DMS79 (cell line): Measurements from ENCODE around the gene ZDHHC14.
"Not testable (repeated sequence)": the region's sequence is repeated elsewhere in the genome, so short reads cannot be mapped to it uniquely, and the experiment has no call there.

Experiments used
- DNase-seq: peaks from one replicate; lab custom pipeline; 2025; lab: John Stamatoyannopoulos, UW

Gene ZDHHC14

DNA sequence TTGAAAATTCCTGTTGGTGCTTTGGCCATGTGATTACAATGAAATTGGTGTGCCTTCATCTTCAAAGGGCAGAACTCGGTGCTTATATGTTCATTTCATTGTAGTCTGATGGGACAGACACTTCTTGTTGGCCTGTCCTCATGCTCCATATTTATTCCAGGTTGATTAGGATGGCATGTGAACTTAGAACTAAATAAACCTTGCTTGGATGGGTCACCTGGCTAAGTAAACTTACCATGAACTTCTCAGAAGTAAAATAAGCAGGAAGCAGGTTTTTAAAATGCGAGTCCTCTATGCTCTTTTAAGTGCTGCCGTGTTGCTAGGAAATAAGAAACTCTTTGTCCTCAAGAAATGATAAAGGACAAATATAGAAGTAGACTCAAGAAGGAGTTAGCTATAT lies 26.7 kb downstream of the ZDHHC14 start:
- no peak for DNase-seq

DNA sequence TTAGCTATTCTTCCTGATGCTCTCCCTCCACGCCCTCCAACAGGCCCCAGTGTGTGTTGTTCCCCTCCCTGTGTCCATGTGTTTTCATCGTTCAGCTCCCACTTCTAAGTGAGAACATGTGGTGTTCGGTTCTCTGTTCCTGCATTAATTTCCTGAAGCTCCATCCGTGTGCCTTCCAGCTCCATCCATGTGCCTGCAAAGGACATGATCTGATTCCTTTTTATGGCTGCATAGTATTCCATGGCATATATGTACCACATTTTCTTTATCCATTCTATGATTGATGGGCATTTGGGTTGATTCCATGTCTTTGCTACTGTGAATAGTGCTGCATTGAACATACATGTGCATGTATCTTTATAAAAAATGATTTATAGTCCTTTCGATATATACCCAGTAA lies 27.4 kb downstream of the ZDHHC14 start:
- not testable (repeated sequence) for DNase-seq

DNA sequence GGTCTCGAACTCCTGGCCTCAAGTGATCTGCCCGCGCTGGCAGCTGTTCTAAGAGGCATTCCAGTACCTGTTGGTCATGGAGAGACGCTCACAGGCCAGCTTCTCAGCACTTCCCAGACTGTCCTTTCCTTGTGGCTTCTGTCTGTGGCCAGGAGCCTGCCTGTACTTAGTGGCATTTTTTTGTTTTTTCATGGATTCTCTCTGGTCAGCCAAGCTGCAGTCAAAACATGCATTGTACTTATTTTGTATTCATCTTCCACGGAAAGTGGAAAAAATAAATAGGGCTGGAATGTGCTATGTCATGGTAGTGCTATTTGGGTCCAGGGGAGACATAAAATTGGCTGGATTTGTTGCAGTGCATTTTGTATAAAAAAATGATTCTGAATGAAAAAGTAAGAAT lies 29.1 kb downstream of the ZDHHC14 start:
- no peak for DNase-seq

DNA sequence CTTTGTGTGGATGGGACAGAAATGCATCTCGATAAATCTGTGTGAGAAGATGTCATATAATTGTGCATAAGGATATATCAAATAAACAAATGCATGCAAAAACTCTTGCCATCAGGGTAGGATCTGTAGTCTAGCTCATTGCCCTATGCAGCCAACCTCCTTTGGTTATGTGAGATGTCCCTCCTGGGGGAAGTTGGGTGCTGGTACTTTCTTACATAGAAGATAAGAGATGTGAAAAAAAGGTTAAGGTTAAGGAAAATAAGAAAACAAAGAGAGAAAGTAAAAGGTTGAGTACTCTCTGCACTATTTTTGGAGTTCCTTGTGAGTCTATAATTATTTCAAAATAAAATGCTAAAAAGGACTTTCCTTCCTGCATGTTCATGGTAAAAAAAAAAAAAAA lies 30.4 kb downstream of the ZDHHC14 start:
- DNase-seq: no peak

DNA sequence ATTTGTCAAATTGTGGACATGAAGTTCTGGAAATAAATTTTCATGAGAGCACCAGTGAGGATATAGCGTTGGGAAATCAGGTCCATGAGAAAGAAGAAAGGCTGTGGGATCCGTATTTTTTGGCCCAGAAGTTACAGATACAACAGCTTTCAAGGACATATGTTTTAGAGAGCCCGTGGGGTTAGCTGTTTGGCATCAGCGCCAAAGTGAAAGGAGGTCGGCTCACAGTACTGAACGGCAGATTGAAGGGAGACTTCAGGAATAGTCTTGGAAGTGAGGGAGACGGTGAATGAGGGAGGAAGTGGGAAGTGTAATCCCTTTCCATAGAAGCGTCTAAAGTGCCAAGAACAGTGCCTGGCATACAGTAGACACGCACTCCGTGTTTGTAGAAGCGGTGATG lies 31.8 kb downstream of the ZDHHC14 start:
- DNase-seq: no peak

DNA sequence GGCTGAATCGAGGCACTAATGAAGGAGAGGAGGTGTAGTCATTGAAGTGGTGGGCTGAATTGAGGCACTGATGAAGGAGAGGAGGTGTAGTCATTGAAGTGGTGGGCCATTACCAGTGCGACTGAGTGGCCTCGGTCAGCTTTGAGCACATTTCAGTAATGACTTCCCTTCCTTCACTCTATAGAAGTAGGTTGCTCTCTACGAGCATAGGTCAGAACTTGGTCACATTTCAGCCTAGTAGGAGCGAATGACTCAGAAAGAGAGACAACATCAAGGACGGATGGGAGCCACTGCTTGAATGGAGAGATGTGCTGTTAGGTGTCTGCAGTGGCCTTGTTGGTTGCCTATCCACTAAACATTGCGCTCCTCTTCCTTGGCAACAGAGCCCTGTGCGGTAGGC lies 39.5 kb downstream of the ZDHHC14 start:
- DNase-seq: no peak

DNA sequence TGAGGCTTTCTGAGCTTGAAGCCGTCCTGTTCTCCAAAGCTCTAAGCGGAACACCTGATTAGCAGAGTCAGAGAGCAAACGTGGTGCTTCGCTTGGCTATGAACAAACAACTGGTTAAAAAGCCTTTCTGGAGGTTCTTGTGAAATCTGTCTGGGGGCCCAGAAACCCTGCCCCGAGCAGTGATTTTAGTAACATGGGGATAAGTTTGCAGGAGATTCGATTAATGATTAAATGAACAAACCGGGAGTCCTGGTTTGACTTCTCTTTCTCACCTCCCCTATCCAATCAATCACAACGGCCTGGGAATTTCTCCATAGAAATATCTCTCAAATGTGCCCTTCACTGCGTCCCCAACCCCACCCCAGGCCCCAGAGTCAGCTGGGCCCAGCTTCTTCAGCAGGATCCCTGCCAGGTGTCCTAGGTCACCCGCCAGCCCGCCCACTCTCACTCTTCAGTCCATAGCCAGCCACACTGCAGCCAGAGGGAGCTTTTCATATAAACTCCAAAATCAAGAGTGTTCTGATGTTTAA lies 43.6 kb downstream of the ZDHHC14 start:
- no peak for DNase-seq

DNA sequence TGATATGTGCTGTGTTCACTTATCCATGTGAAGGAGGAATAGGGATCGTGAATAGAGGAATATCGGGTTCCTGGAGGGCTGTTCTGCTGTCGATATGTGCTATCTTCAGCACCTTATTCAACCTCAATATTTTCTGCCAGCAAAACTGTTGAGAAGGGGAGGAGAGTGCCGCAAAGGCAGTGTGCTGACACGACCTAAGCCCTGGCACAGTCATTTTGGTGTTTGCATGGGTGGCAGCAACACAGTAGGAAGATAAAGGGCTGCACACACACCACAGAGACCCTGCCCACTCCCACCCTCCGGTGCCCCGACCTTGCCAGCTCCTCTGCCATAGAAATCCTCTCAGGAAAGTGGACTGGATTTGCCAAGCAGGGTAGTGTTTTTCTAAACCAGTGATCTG lies 47.0 kb downstream of the ZDHHC14 start:
- no peak for DNase-seq

DNA sequence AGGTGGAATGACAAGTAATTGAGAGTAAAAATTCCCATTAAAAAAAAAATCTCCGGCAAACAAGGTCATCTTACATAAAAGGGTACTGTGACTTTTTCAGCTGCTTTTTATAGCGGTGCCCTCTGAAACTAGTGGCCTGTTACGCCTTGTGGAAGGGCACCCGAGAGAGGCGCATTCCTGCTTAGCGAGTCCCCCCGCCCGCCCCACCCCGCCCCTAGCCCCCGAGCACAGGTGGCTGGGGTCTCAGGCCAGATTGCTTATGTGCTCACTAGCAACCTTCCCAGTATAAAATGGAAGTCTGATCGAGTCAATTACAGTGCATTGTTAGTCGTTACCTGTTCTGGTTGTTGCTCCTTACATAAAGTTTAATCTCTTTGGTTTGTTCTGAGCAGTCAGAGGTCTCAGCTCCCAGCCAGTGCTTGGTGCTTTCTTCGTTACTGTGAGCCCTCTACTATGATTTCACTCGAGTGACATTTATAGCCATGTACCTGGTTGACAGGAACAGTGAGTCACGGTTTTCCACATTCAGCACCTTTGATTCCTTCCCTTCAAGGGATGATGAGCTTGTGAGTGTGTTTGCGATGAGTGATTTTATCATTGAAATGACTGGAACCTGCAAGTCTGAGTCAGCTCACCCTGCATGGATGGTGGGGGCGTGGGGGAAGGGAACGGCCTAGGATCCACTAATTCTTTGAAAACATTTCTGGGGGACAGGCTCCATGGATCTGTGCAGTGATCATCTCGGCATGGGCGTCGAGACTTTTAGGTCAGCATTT lies 47.6 kb downstream of the ZDHHC14 start:
- DNase-seq: no peak

DNA sequence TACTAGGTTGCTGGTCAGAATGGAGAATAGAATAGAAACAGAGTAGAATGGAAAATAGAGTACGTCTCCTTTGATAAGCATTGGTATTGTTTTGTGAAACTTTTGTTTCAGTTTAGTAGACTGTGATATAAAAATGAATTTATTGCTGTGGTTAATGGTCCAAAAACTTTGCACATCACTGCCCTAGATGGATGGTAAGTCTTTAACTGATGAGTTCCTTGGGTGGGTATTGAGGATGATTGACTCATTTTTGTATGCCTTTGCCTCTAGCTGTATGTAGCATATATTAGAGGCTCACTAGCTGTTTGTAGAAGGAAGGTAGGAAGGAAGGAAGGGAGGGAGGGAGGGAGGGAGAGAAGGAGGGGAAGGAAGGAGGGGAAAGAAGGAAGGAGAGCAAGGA lies 48.3 kb downstream of the ZDHHC14 start:
- no peak for DNase-seq

DNA sequence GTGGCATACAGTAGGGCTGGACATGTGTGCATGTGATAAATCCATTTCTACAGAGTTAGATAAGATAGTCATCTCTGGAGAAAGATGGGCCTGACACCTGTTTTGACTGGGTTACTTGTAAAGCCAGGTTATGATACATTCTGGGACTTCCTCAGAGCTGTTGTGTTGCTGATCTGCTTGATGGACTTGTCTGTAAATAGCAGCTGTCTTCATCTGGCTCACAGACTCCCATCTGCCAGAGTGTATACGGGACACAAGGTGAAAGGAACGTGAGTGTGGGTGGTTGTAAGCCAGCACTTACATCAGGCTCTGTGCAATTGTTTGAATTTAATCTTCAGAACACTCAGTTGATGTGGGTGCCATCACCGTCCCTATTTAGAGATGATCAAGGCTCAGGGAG lies 49.8 kb downstream of the ZDHHC14 start:
- no peak for DNase-seq

DNA sequence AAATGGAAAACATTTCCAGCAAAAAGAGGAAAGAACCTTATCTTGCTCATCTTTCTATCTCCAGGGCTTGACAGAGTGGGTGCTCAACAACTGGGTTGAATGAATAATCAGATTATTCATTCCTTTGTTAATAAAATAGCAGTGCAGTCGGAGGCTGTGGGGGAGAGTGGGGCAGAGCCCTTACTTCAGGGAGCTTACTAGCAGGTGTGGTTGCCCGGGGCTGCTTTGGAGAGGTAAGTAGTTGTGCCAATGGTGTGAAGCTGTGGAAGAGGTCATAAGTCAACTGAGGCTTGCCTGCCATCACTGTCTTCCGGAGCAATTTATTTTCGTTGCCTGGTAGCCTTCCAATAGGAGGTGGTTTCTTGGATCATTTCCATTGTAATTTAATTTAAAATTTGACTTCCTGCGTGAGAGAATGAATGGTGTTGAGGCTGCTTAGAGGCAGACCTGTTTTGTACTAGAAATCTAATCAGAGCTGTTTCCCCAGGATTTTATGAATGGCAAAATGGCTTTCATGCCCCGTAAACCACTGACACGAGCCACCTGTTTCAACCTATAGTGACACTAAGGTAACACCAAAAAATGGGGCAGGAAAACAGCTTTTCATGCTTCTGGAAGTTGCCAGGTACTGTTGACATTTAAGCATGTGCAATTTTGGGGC lies 51.4 kb downstream of the ZDHHC14 start:
- no peak for DNase-seq

DNA sequence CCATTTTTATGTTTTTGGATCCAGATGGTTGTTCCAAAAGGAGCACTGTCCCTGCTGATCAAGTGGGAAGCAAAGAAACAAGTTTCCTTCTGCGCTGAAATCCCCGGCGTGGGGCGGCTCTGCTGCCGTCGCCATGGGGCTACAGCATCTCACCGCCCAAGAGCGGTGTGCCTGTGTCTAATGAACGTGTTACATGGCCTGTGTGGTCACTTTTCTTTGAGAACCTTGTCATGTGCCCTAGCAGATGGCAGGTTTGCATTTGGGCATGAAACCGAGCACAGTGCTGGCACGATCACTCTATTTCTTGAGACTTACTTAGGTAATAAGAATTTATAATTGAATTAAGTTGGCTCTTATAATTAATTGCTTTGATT lies 51.9 kb downstream of the ZDHHC14 start:
- DNase-seq: peak; percentile 58

DNA sequence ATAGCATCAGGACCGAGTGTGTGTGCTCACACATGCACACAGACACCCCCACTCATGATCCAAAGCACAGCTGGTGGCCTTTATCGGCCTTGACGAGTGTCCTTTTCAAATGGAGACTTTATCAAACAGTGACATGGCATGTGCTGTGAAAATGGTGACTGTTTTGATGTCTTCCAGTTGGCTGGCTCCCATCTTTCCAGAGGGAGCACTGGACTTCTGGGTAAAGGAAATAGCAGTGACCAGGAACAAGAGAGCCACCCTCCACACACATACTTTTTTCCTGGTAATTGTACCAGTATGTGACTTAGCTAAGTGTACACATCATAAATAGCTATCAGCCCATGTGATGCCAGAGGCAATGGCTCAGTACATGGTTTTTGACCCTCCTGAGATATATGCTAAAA lies 52.7 kb downstream of the ZDHHC14 start:
- no peak for DNase-seq

DNA sequence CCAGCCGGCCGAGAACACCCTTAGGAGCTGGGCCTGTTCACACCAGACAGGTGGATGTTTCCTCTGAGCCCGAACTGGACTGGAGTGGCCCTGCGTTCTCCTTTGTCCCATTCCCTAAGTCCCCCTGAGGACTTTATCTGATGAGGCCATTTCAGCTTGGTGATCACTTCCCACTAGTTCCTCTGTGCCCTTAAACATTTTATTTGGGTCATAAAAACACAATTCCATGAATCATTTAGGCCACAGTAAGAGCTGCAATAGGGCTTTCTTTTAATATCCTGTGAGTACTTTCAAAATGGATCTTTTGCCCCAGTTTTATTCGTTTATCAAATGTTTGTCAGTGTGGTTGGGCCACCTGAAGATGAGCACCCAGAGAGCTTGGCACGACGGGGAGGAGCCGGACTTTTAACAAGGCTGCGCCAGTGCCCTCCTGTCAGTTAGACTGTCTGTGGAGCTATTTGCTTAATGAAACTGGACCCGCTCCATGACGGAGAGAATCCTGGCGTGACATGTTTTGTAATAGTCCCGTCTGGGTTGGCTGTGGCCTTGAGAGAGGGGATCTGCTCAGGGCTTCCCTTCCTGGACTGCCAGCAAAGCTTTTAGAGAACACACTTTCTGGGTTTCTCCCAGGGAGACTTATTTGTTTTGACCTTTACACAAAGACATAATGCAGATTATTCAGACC lies 53.5 kb downstream of the ZDHHC14 start:
- DNase-seq: no peak

DNA sequence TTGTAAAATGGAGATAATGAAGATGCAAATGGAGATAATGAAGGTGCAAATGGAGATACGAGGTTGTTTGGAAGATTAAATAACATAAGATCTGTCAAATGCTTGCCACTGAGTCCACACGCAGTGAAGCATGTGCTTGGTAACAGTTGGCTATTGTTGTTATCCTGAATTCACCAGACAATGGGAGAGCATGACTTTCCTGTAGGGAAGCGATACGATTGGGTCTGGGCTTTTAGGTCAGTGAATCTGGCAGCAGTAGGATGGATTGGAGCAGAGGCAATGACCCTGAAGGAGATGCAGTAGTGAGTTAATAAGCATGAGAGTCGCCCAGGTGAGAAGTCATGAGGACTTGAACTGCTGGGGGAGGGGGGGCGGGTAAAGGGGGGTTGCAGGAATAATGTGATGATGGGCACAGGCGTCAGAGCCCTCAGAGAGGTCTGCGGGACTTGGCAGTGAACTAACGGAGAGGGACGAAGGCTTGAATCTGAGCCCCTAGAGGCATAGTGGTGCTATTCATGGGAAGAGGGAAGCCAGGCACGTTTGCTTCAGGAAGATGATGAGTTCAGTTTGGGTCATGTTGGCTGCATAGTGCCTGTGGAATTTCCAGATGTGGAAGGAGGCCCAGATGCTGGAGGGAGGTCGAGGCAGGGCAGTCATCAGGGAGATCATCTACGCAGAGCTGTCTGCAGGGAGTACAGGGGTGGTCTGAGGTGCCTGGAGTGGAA lies 55.4 kb downstream of the ZDHHC14 start:
- no peak for DNase-seq

DNA sequence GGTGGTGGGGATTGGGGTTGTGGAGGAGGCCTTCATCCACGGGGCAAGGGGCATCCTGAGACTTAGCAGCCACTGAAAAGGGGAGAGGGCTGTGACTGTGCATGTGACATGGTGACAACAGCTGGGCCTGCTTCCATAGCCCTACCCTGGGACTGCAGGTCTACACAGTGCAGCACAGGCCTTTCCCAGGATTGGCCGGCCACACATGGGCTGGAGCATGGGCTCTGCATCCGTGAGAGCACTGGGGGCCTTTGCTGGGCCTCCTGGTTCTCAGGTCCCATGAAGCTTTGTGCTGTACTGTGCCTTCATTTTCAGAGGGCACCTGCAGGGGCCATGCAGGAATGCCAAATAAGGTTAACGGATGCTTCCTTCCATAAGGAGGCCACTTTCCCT lies 56.0 kb downstream of the ZDHHC14 start:
- DNase-seq: no peak

DNA sequence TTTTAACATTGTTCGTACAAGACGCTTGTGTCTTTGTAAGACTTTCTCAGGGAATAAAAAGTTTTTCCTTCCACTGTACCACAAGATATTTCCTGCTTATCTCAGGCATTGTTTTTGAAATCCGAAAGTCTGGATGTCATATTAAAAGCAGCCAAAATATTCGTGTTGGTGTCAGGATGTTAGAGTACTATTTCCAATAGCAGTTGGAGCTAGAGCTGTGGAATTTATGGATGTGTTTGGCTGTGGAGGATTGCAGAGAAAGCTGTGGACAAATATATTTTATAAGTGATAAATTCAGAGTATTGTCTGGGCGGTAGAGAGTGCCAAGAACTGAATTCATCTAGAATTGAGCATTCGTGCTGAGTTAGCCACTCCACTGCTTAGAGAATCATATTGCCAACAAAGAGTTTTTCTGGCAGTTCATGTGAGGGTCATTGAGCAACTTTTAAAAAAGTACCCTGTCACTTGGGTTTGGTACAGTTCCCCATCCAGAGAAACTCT lies 57.7 kb downstream of the ZDHHC14 start:
- DNase-seq: no peak

DNA sequence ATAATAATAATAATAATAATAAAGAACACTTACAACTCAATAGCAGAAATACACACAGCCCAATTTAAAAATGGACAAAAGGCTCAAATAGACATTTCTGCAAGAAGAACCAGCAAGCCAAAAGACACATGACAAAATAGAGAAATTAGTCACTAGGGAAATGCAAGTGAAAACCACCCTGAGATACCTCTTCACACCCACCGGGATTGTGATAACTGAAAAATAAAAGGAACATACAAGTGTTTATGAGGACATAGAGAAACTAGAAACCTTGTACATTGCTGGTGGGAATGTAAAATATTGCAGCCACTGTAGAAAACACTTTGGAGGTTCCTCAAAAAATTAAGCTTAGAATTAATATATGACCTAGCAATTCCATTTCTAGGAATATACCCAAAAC lies 59.2 kb downstream of the ZDHHC14 start:
- no peak for DNase-seq

DNA sequence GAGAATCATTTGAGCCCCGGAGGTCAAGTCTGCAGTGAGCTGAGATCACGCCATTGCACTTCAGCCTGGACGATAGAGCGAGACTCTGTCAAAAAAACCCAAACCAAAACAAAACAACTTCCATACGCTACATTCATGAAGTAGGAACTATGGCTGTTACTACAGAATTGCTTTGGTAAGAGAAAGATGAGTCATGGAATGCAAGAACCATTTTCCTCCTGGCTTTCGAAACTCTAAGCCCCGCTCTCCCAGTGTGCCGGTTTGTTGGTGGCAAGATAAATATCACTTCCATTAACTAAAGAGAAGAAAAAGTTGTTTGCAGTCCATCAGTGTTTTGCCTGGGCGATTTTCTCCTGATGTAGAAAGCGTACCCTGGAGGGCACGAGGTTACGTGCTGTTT lies 61.3 kb downstream of the ZDHHC14 start:
- no peak for DNase-seq

DNA sequence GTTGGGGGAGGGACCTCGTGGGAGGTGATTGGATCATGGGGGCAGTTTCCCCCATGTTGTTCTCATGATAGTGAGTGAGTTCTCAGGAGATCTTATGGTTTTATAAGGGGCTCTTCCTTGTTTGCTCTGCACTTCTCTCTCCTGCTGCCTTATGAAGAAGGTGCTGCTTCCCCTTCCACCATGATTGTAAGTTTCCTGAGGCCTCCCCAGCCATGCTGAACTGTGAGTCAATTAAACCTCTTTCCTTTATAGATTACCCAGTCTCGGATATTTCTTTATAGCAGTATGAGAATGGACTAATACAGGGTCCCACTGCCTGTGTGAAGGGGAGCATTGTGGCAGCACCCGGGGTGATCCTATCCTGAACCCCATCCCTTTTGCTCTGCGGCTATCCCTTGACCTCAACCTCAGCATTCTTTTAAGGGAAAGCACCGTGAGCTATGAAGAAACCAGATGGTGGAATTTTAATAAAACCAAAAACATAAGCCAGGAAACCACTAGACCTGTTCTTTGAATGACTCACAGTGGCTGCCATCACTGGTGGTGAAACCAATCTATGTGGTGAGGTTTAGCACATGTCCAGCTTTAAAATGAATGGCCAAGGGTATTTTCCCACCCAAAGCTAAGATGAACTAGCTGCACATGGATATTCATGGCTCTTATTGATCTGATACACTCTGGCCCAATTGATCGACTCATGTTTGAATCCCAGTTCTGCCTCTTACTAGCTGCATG lies 62.2 kb downstream of the ZDHHC14 start:
- DNase-seq: no peak
